Activated CD4-positive, alpha-beta T cell treated with anti-CD3 and anti-CD28 coated beads, Interleukin-2, amount 50 U/mL, for 4 hours (primary cell): Measurements from ENCODE around the gene ACOT4.
A peak's percentile ranks its signal among the peaks of the same experiment; 100 is the strongest.
"Not testable (repeated sequence)": the region's sequence is repeated elsewhere in the genome, so short reads cannot be mapped to it uniquely, and the experiment has no call there.

Source experiments
- DNase-seq, 2 experiments: peaks; one replicate each; pipeline ENCODE4 v3.0.0-alpha.2; 2020

The ACOT4 gene

GRCh38 chr14:73591690-73592449, at the start of gene ACOT4:
Gene ACOT4 (plus strand): TSS chr14:73591873. CDS start chr14:73591960, 87 bp downstream.
- DNase-seq, result peak; percentile 40 to 44

GRCh38 chr14:73542961-73543360, 48.7 kb upstream of the ACOT4 start:
- DNase-seq, result not testable (repeated sequence)

- not testable (repeated sequence) for DNase-seq
These were observed 46.3 kb upstream of the ACOT4 start for GRCh38 chr14:73545353-73545752.

GRCh38 chr14:73549097-73549496, 42.6 kb upstream of the ACOT4 start:
- not testable (repeated sequence) for DNase-seq

GRCh38 chr14:73549889-73550524, 41.7 kb upstream of the ACOT4 start:
- DNase-seq, result not testable (repeated sequence)

- no peak for DNase-seq
These were observed 37.8 kb upstream of the ACOT4 start for GRCh38 chr14:73553845-73554244.

- DNase-seq, result not testable (repeated sequence)
These were observed 34.5 kb upstream of the ACOT4 start for GRCh38 chr14:73557201-73557600.

- not testable (repeated sequence) for DNase-seq
These were observed 33.4 kb upstream of the ACOT4 start for GRCh38 chr14:73558238-73558637.

GRCh38 chr14:73562256-73562655, 29.4 kb upstream of the ACOT4 start:
- DNase-seq, result not testable (repeated sequence)

GRCh38 chr14:73562696-73563095, 29.0 kb upstream of the ACOT4 start:
- not testable (repeated sequence) for DNase-seq

GRCh38 chr14:73566431-73566830, 25.2 kb upstream of the ACOT4 start:
- not testable (repeated sequence) for DNase-seq

- not testable (repeated sequence) for DNase-seq
These were observed 24.7 kb upstream of the ACOT4 start for GRCh38 chr14:73566935-73567334.

GRCh38 chr14:73567358-73567757, 24.3 kb upstream of the ACOT4 start:
- DNase-seq, result no peak

- no peak for DNase-seq
These were observed 23.5 kb upstream of the ACOT4 start for GRCh38 chr14:73567951-73568885.

GRCh38 chr14:73568886-73569184, 22.8 kb upstream of the ACOT4 start:
- not testable (repeated sequence) for DNase-seq

GRCh38 chr14:73569185-73569958, 22.3 kb upstream of the ACOT4 start, which contains the start of gene ACOT2:
Gene ACOT2 (plus strand): TSS chr14:73569213. CDS start chr14:73569241, 28 bp downstream.
- peak; percentile 84 to 88 for DNase-seq

- peak; percentile 62 to 63 for DNase-seq
These were observed 20.8 kb upstream of the ACOT4 start for GRCh38 chr14:73570913-73571312.

- not testable (repeated sequence) for DNase-seq
These were observed 18.6 kb upstream of the ACOT4 start for GRCh38 chr14:73573034-73573433.

- not testable (repeated sequence) for DNase-seq
These were observed 17.9 kb upstream of the ACOT4 start for GRCh38 chr14:73573740-73574139.

- not testable (repeated sequence) for DNase-seq
These were observed 17.4 kb upstream of the ACOT4 start for GRCh38 chr14:73574251-73574650.

- no peak for DNase-seq
These were observed 15.3 kb upstream of the ACOT4 start for GRCh38 chr14:73576391-73576790.

- not testable (repeated sequence) for DNase-seq
These were observed 14.5 kb upstream of the ACOT4 start for GRCh38 chr14:73577214-73577613.
